Measurements from ENCODE around the gene AKAP13. TPM values are rescaled to one million over a fixed set of nuclear protein-coding genes. Genes with fewer than 3 reads are reported as not detected.
A peak's percentile ranks its signal among the peaks of the same experiment; 100 is the strongest.

The AKAP13 gene
- total RNA-seq, 1 donor from 2014 or later: 73.8 TPM

DNA sequence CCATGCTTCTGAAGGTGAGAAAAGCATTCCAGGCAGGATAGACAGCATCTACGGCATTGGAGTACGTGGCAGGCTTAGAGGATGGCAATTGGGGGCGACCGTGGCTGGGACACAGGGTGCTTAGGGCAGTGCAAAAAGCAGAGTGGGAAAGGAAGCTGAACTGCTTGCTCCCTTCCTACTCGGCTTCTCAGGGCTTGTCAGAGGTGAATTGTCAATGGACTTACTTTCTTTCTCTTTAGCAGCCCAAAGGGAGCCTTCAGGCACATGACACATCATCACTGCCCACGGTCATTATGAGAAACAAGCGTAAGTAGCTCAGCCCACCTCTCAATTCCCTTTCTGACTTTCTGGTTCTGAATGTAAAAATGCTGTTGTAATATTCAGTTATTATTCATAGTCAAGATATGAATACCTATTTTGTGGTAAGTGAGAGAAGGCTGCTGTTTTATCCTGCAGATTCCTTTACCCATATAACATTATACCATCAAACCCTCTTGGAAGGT lies 330.0 kb downstream of the AKAP13 start:
- Histone ChIP-seq H3K27ac (no peak overlapping the region), H4K20me1 (ENCODE audit: low read depth) (no peaks in the 10 kb centered on the region), H3F3A (ENCODE audit: low read depth) (no peaks in the 10 kb centered on the region), H3K36me3 (no peaks in the 10 kb centered on the region), H3K9me3 (ENCODE audit: low read depth) (no peaks in the 10 kb centered on the region), H3K4me3 (no peak overlapping the region), H3K27me3 (no peaks in the 10 kb centered on the region), H2AFZ (replicated peaks) (no peak overlapping the region), H3K79me2 (ENCODE audit: low read depth) (no peaks in the 10 kb centered on the region), H3K4me1 (no peaks in the 10 kb centered on the region), H3K4me2 (no peak overlapping the region), H3K9ac (no peak overlapping the region)
- Mint-ChIP-seq H3K36me3 (peaks cover 27% of the 10 kb centered on the region), H3K27me3 (ENCODE audit: insufficient read depth, low read depth) (no peaks in the 10 kb centered on the region), H3K4me3 (no peak overlapping the region), H3K9me3 (no peaks in the 10 kb centered on the region), H3K27ac (no peak overlapping the region), H3K4me1 (peaks cover 18% of the 10 kb centered on the region)
- TF ChIP-seq EZH2phosphoT487 (IDR thresholded peaks at IDR 0.05) (no peak), EZH2 (IDR thresholded peaks at IDR 0.05) (no peak)
- TF ChIP-seq, protein P1, sequence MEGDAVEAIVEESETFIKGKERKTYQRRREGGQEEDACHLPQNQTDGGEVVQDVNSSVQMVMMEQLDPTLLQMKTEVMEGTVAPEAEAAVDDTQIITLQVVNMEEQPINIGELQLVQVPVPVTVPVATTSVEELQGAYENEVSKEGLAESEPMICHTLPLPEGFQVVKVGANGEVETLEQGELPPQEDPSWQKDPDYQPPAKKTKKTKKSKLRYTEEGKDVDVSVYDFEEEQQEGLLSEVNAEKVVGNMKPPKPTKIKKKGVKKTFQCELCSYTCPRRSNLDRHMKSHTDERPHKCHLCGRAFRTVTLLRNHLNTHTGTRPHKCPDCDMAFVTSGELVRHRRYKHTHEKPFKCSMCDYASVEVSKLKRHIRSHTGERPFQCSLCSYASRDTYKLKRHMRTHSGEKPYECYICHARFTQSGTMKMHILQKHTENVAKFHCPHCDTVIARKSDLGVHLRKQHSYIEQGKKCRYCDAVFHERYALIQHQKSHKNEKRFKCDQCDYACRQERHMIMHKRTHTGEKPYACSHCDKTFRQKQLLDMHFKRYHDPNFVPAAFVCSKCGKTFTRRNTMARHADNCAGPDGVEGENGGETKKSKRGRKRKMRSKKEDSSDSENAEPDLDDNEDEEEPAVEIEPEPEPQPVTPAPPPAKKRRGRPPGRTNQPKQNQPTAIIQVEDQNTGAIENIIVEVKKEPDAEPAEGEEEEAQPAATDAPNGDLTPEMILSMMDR (IDR thresholded peaks at IDR 0.05): no peak
- DNase-seq (ENCODE audit: low spot score): no peak

DNA sequence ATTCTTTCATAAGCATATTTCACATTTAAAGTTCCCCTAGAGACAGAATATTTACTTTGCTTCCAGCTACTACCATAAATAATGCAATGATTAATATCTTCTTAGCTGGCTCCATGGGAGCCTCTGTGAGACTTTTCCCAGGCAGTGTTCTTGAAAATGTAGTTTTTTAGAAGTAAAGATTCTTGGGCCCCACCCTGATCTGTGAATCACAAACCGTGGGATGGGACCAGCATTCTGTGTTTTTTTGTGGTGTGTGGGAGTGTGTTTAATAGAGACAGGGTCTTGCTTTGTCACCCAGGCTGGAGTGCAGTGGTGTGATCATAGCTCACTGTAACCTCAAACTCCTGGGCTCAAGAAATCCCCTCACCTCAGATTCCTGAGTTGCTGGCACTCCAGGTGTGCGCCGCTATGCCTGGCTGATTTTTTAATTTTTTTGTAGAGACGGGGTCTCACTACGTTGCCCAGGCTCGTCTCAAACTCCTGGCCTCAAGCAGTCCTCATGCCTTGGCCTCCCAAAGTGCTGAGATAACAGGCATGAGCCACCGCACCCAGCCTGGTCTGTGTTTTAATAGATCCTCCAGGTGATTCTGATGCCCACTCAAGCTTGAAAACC lies 331.3 kb downstream of the AKAP13 start:
- Histone ChIP-seq H3K36me3 (peaks cover 5% of the 10 kb centered on the region), H3K9me3 (ENCODE audit: low read depth) (no peaks in the 10 kb centered on the region), H3K9ac (no peak overlapping the region), H3K79me2 (ENCODE audit: low read depth) (no peaks in the 10 kb centered on the region), H3K4me1 (peaks cover 10% of the 10 kb centered on the region), H4K20me1 (ENCODE audit: low read depth) (no peaks in the 10 kb centered on the region), H2AFZ (replicated peaks) (no peak overlapping the region), H3K27me3 (no peaks in the 10 kb centered on the region), H3K4me3 (no peak overlapping the region), H3K27ac (no peak overlapping the region), H3F3A (ENCODE audit: low read depth) (peaks cover 5% of the 10 kb centered on the region), H3K4me2 (no peak overlapping the region)
- H3K27me3 Mint-ChIP-seq (ENCODE audit: insufficient read depth, low read depth): no peaks in the 10 kb centered on the region
- DNase-seq (ENCODE audit: low spot score): no peak
- H3K27ac Mint-ChIP-seq: no peak overlapping the region
- H3K9me3 Mint-ChIP-seq: no peaks in the 10 kb centered on the region
- TF ChIP-seq EZH2 (IDR thresholded peaks at IDR 0.05): no peak
- H3K4me1 Mint-ChIP-seq: peaks cover 21% of the 10 kb centered on the region
- peaks cover 33% of the 10 kb centered on the region for H3K36me3 Mint-ChIP-seq
- no peak overlapping the region for H3K4me3 Mint-ChIP-seq

DNA sequence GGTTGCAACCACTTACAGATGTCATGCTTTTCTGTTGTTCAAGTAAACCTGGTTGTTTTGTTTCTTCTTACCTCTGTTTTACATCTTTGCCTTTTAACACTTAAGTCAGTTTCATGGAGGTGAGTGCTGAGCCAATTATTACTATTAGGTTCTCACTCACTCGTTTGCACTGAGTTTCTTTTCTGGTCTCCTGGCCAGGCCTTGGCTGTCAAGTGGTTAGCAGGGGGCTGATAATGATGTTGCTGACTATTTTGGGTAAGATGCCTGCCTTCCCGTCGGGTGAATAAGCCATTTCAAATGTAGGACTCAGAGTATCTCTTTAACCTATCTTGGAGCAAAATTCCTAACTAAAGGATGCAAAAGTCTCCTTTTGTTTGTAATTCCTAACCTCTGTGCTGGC lies 335.9 kb downstream of the AKAP13 start:
- no peaks in the 10 kb centered on the region for H3K27me3 Mint-ChIP-seq (ENCODE audit: insufficient read depth, low read depth)
- Histone ChIP-seq H4K20me1 (ENCODE audit: low read depth) (no peaks in the 10 kb centered on the region), H3F3A (ENCODE audit: low read depth) (peaks cover 6% of the 10 kb centered on the region), H3K4me1 (peaks cover 10% of the 10 kb centered on the region), H3K79me2 (ENCODE audit: low read depth) (no peaks in the 10 kb centered on the region), H3K4me2 (peak overlapping the region; percentile 16), H3K27ac (peak overlapping the region; percentile 33), H3K27me3 (no peaks in the 10 kb centered on the region), H3K4me3 (no peak overlapping the region), H3K9me3 (ENCODE audit: low read depth) (no peaks in the 10 kb centered on the region), H3K9ac (no peak overlapping the region), H2AFZ (replicated peaks) (no peak overlapping the region), H3K36me3 (peaks cover 8% of the 10 kb centered on the region)
- TF ChIP-seq, protein P1 (IDR thresholded peaks at IDR 0.05): no peak
- no peak for TF ChIP-seq EZH2 (IDR thresholded peaks at IDR 0.05)
- no peak for TF ChIP-seq EZH2phosphoT487 (IDR thresholded peaks at IDR 0.05)
- peaks cover 48% of the 10 kb centered on the region for H3K36me3 Mint-ChIP-seq
- peaks cover 6% of the 10 kb centered on the region for H3K4me1 Mint-ChIP-seq
- H3K4me3 Mint-ChIP-seq: no peak overlapping the region
- DNase-seq (ENCODE audit: low spot score): no peak
- H3K27ac Mint-ChIP-seq: no peak overlapping the region
- no peaks in the 10 kb centered on the region for H3K9me3 Mint-ChIP-seq

DNA sequence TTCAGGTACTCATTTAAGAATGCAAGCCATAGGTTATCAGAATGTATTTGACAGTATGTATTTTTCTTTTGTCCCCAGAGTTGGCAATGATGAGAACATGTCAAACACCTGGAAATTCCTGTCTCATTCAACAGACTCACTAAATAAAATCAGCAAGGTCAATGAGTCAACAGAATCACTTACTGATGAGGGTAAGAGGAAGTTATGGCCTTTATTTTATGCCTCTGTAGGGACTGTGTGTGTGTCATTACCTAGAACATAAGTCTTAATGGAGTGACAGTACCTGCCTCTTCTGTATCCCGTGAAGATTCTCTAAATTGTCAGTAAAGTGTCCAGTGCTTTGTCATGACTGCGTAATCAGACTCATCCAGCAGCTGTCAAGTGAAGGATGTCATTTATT lies 336.8 kb downstream of the AKAP13 start:
- H3K36me3 Mint-ChIP-seq: peaks cover 44% of the 10 kb centered on the region
- peaks cover 10% of the 10 kb centered on the region for H3K4me1 ChIP-seq
- no peak overlapping the region for H3K27ac Mint-ChIP-seq
- no peaks in the 10 kb centered on the region for H3K27me3 Mint-ChIP-seq (ENCODE audit: insufficient read depth, low read depth)
- TF ChIP-seq EZH2phosphoT487 (IDR thresholded peaks at IDR 0.05) (no peak), EZH2 (IDR thresholded peaks at IDR 0.05) (no peak)
- TF ChIP-seq, protein P1 (IDR thresholded peaks at IDR 0.05): no peak
- no peaks in the 10 kb centered on the region for H4K20me1 ChIP-seq (ENCODE audit: low read depth)
- no peak overlapping the region for H3K27ac ChIP-seq
- H3K4me3 ChIP-seq: no peak overlapping the region
- H3K9me3 ChIP-seq (ENCODE audit: low read depth): no peaks in the 10 kb centered on the region
- no peaks in the 10 kb centered on the region for H3K9me3 Mint-ChIP-seq
- H3F3A ChIP-seq (ENCODE audit: low read depth): peaks cover 6% of the 10 kb centered on the region
- DNase-seq (ENCODE audit: low spot score): no peak
- no peak overlapping the region for H3K4me2 ChIP-seq
- H3K79me2 ChIP-seq (ENCODE audit: low read depth): no peaks in the 10 kb centered on the region
- H2AFZ ChIP-seq (replicated peaks): no peak overlapping the region
- no peak overlapping the region for H3K4me3 Mint-ChIP-seq
- no peak overlapping the region for H3K9ac ChIP-seq
- peaks cover 8% of the 10 kb centered on the region for H3K36me3 ChIP-seq
- peaks cover 6% of the 10 kb centered on the region for H3K4me1 Mint-ChIP-seq
- no peaks in the 10 kb centered on the region for H3K27me3 ChIP-seq

All from neural progenitor cell (in vitro differentiated cells).